Activated naive CD4-positive, alpha-beta T cell (primary cell): Measurements from ENCODE around the gene NOP10.

ENCODE experiments used
- DNase-seq, 4 experiments: peaks; one replicate each; lab custom pipeline; 2025; lab: John Stamatoyannopoulos, UW

The NOP10 gene

DNA sequence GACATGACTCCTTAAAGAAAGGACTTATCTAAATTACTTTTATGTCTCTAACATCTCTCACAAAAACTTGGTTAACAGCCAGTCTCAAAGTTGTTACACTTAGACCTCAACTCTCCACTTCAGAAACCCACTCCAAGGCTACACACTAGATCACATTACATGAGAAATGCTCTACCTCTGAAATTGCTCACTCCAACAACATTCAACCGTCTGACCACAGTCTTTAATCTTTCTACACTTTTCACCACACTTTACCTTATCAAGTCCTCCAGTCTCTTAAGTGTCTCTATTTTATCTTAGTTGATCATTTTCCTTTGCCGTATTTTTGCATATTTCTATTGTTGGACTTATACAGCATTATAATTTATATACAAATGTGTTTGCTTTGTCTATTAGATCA lies 11.1 kb downstream of the NOP10 start:
- DNase-seq, result no peak

DNA sequence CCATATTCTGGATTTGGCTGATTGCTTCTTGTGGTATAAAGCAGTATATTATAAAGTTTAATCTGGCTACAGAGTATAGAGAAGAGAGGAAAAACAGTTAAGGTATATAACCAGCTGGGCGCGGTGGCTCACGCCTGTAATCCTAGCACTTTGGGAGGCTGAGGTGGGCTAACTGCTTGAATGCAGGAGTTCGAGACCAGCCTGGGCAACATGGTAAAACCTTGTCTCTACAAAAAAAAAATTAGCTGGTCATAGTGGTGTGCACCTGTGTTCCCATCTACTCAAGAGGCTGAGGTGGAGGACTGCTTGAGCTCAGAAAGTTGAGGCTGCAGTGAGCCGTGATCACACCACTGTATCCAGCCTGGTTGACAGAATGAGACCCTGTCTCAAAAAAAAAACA lies 12.7 kb downstream of the NOP10 start:
- DNase-seq, result no peak

DNA sequence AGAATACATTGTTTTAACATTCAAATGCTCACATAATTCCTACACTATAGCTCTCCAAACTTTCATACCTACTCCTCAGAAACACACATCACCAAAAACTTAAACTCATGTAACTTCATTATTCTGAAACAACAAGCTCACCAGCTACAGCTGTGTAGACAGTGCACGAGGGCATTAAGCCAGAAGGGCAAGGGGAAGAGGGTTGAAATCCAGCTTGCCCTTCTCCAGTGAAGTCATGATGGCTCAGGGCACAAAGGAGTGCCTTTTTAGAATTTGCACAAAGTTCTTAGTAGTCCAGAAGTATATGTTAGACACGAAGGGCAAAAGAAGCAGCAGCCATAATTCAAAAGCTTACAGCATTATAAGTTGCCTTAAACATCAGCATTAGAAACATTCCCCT lies 13.9 kb downstream of the NOP10 start:
- DNase-seq, result no peak

DNA sequence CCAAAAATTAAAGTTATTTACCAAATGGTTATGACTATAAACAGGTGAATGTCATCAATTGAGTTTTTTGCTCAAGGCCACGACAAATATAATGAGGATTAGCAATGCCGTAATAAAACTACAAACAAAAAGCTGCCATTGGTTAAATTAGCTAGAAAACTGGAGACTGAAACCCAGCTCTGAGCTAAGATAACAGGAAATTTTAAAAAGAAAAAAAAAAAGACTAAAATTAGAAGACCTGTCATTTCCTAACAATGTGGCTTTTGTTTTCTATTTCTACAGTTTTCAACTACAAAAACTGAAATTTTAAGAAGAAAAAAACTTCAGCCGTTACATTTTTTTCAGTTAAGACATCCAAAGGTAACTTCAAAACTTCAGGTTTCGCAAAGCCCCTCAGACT lies 15.0 kb downstream of the NOP10 start:
- DNase-seq, result no peak

DNA sequence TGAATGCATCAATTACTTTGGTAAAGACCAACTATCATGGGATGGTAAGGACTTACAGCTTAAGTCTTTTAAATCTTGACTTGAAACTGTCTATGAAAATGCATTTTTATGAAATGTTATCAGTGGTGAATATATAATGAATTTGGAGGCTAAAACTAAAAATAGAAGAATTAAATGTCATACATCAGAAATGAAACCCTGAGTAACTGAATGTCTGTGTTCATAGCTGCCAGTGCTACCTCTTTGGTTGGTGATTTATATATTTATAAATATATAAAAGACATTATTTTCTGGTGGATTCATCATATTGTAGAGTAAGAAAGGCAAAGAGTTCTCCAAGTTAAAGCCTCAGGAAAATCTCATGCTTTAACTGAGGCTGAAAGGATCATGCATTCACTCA lies 17.6 kb downstream of the NOP10 start:
- no peak for DNase-seq

DNA sequence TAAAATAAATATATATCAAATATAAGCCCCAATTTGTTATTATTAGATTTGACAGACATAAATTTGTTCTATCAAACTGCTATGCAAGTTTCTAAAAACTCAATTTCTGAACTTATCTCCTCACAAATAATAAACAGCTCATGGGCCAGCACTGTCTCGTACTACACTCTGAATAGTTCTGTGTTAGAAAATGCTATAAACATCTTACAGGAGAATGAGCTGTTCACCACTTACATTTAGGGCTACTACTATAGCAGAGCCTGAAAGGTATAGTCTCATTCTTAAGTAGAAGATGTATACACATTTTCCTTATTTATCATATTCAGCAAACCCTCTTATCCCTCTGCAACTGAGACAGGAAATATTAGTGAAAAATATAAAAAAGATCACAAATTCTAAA lies 18.0 kb downstream of the NOP10 start:
- no peak for DNase-seq

DNA sequence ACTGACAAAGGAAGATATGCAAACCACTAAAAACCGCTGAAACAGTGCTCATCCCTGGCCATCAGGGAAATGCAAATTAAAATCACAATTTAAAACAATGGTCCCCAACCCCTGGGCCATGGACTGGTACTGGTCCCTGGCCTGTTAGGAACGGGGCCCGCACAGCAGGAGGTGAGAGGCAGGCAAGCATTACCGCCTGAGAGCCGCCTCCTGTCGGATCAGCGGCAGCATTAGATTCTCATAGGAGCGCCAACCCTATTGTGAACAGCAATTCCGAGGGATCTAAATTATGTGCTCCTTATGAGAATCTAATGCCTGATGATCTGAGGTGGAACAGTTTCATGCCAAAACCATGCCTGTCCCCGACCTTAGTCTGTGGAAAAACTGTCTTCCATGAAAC lies 19.7 kb downstream of the NOP10 start:
- DNase-seq, result no peak

DNA sequence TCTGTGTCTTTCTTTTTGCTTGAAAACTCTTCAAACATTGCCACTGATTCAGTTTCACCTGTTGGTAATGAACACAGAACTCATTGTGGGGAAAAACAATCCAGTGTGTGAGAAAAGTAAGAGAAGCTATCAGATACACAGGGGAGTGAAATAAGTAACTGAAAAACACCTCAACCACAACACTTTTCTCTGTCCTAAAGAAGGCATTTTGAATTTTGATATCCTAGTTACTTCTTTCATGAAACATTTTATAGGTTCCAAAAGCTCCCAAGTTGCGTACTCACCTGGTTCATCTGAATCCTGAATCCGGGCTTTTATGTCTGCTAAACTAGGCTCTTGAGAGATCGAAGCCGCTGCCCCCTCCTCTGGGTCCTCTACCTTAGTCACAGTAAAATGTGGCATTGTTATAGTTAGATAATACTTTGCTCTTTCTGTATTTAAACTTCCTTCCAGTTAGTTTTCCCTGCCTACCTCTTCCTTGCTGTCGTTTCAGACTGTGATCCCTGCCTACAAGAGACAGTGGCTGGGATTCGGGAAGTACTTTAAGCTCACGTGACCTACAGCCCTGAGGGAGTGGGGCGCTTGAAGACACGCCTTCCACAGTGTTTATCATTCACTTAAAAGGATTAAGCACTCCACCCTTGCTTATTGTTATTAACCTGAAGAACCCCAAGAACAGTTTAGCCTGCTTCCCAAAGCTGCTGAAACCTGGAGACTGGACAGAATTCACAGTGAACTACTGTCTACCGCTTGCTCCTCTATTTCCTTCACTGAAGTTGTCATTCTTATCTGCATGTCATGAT lies 24.5 kb downstream of the NOP10 start:
- peak in 1 of 4 experiments; percentile 12 for DNase-seq

DNA sequence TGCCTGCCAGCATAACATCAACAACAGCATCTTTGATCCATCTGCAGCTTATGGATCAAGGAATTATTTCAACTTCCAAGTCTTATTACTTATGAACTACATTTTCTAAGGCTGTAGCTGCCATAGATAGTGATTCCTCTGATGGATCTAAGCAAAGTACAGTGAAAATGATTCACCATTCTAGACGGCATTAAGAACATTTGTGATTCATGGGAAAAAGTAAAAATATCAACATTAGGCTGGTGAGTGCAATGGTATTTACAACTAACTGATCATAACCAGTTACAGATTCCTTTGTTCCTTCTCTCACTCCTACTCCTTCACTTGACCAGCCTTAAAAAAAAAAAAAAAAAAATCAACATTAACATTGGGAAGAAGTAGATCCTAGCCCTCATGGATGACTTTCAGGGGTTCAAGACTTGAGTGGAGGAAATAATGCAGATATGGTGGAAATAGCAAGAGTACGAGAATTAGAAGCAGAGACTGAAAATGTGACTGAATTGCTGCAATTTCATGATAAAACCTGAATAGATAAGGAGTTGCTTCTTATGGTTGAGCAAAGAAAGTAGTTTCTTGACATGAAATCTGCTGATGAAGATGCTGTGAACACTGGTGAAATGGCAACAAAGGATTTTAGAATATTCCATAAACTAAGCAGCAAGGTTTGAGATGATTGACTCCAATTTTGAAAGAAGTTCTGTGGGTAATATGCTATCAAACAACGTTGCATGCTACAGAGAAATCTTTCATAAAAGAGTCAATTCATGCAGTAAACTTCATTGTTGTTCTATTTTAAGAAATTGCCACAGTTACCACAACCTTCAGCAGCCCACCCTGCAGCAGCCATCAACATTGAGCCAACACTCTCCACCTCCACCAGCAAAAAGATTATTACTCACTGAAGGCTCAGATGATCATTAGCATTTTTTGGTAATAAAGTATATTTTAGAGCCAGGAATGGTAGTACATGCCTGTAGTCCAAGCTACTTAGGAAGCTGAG lies 28.1 kb downstream of the NOP10 start:
- no peak for DNase-seq

DNA sequence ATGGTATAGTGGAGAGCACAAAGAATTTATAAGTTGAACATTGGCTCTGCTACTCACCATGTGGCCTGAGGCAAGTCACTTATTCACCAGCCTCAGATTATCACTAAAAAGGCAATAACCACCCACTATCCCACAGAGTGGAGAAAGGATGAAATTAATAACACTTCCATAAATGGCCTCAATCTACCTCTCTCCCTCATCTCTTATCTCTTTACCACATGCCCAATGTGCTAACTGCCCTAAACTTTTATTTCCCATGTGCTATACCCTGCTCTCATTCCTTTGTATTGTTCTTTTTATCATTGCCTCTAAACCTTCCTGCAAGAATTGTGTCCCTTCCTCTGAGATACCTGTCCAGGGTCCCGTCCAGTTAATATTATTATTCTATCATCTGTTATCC lies 31.4 kb downstream of the NOP10 start:
- no peak for DNase-seq

DNA sequence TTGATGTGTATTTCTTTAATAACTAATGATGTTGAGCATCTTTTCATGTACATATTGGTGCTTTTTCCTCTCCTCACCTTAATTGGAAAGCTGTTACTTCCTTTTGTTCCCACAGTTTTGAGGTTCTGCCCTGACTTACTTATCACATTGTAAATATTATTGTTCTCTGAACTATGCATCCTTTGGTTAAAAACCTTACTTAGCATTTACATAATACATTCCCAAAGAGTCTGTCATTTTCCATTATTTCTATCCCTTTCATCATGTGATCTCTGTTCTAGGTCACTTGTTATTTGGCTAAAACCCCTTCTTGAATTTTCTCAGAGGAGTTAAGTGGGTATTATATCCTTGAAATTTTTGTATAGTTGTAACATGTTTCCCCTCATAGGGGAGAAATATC lies 38.3 kb downstream of the NOP10 start:
- no peak for DNase-seq

DNA sequence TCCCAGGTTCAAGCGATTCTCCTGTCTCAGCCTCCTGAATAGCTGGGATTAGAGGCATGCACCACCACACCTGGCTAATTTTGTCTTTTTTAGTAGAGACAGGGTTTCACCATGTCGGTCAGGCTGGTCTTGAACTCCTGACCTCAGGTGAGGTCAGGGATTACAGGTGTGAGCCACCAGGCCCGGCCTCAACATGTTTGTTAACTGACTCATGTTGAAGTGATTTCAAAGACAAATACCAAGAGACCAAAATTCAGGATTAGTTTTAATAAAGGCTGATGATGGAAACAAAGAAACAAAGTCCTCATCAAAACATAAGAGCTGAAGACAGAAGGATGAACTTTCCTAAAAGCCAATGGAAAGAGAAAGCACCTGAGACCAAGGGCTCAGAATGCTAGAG lies 41.9 kb downstream of the NOP10 start:
- DNase-seq, result no peak

DNA sequence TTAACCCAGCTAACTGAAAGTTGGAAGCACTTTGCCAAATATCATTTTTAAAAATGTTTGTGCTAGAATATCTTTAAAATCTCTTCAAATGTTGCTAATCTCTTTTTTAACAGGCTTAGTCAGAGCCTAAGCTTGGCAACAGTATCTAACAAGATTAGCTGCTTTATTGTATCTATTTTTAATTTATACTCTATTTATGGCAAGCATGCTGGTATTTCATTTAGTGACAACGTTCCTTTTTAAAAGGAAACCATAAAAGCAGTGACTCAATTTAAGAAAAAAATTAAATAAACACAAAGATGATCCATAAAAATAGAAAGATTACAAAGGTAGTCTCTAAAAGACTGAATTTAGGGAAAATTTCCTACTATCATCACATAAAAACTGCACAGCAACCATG lies 45.9 kb downstream of the NOP10 start:
- DNase-seq, result no peak

DNA sequence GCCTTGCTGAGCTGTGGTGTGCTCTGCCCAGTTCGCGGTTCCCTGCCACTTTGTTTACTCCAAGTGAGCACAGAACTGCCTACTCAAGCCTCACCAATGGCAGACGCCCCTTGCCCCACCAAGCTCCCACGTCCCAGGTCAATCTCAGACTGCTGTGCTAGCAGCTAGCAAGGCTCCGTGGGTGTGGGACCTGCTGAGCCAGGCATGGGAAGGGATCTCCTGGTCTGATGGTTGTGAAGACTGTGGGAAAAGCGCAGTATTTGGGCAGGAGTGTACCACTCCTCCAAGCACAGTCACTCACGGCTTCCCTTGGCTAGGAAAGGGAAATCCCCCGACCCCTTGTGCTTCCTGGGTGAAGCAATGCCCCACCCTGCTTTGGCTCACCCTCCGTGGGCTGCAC lies 50.3 kb downstream of the NOP10 start:
- DNase-seq, result no peak
